Endothelial cell of umbilical vein (primary cell): ENCODE data around the gene LARGE1. TPM values are rescaled to one million over a fixed set of nuclear protein-coding genes. Genes with fewer than 3 reads are reported as not detected.

Source experiments
- BruUV-seq: library from RNA; stranded (reverse); fragments of 400-500 nt; replicated peaks from 2 replicates; lab custom pipeline; 2021; lab: Mats Ljungman, UMichigan
- CTCF ChIA-PET: fragments of 300-600, 350-600 bp; sonication (Branson Sonifier 250); formaldehyde crosslinking; loops from one replicate; lab custom pipeline; 2021; ENCODE audit warnings: antibody characterized with exemption, inconsistent platforms; lab: Charles Lee
- POLR2A ChIA-PET: fragments of 300-600, 350-600 bp; sonication (Branson Sonifier 250); formaldehyde crosslinking; loops from one replicate; lab custom pipeline; 2021; ENCODE audit warnings: antibody characterized with exemption, inconsistent platforms; lab: Charles Lee
- DNase-seq: peaks from one replicate; pipeline ENCODE4 v3.0.0-alpha.2; 2011; ENCODE audit warnings: low read depth, low spot score
- FAIRE-seq: peaks from 2 replicates; lab custom pipeline; 2011; peaks lifted over from hg19 to GRCh38; lab: Jason Lieb, UNC
- H2AFZ ChIP-seq: 2 replicates; pipeline ENCODE4 v1.6.0; 2012; ENCODE audit warnings: low read depth, low read length, control low read depth, inconsistent platforms
- H3K27ac ChIP-seq: 2 replicates; pipeline ENCODE4 v1.5.1; 2011; ENCODE audit warnings: low read depth, mild to moderate bottlenecking, control low read depth, low read length, moderate library complexity; ENCODE audit not compliant: insufficient read depth
- H3K27me3 ChIP-seq, 2 experiments: 2 replicates each; pipeline versions ENCODE4 v1.6.0 to v1.6.1; 2011; ENCODE audit warnings: low read length in 2 of 2, mixed read lengths in 1 of 2; ENCODE audit not compliant: control insufficient read depth in 2 of 2, insufficient read depth in 2 of 2
- H3K36me3 ChIP-seq, 2 experiments: 2 replicates in 1 of 2; 3 replicates in 1 of 2; pipeline ENCODE4 v1.5.1; 2011; ENCODE audit warnings: low read length in 2 of 2, mild to moderate bottlenecking in 1 of 2, moderate library complexity in 1 of 2; ENCODE audit not compliant: control insufficient read depth in 2 of 2, insufficient read depth in 2 of 2; ENCODE audit errors: extremely low read depth in 1 of 2
- H3K4me1 ChIP-seq: 3 replicates; pipeline ENCODE4 v1.5.1; 2011; ENCODE audit warnings: mild to moderate bottlenecking, low read length; ENCODE audit not compliant: control insufficient read depth, insufficient read depth; ENCODE audit errors: extremely low read depth
- H3K4me2 ChIP-seq: 2 replicates; pipeline ENCODE4 v1.6.1; 2011; ENCODE audit warnings: low read length, control low read depth, mixed read lengths; ENCODE audit not compliant: insufficient read depth
- H3K4me3 ChIP-seq, 3 experiments: fragments of 200-600 bp in 1 of 3; sonication (generic), shearing (Covaris generic) in 1 of 3; replicated peaks in 1 of 3; 2 replicates each; pipeline ENCODE4 v1.5.1; 2011 to 2016; ENCODE audit warnings: control low read depth in 3 of 3, low read length in 3 of 3, mild to moderate bottlenecking in 2 of 3, inconsistent platforms in 1 of 3, low read depth in 1 of 3, moderate library complexity in 1 of 3; ENCODE audit not compliant: insufficient read depth in 1 of 3
- H3K79me2 ChIP-seq: 2 replicates; pipeline ENCODE4 v1.6.0; 2012; ENCODE audit warnings: low read length, inconsistent platforms; ENCODE audit not compliant: control insufficient read depth, insufficient read depth
- H3K9ac ChIP-seq: replicated peaks from 2 replicates; pipeline ENCODE3; 2011; ENCODE audit warnings: low read length, control low read depth; ENCODE audit not compliant: insufficient read depth; ENCODE audit errors: extremely low read depth
- H3K9me1 ChIP-seq: replicated peaks from 3 replicates; pipeline ENCODE4 v1.6.0; 2011; ENCODE audit warnings: mild to moderate bottlenecking, low read length; ENCODE audit not compliant: control insufficient read depth, insufficient read depth; ENCODE audit errors: extremely low read depth
- H3K9me3 ChIP-seq: replicated peaks from 2 replicates; pipeline ENCODE4 v1.5.1; 2012; ENCODE audit warnings: low read length, inconsistent platforms; ENCODE audit not compliant: control insufficient read depth, insufficient read depth
- H4K20me1 ChIP-seq: replicated peaks from 2 replicates; pipeline ENCODE3; 2011; ENCODE audit warnings: mild to moderate bottlenecking, low read length; ENCODE audit not compliant: control insufficient read depth, insufficient read depth; ENCODE audit errors: extremely low read depth
- CTCF ChIP-seq, 2 donors: IDR thresholded peaks; 1 replicate in 1 of 2; 2 replicates in 1 of 2; pipeline ENCODE4 v1.5.1; 2011; ENCODE audit warnings: low read length in 2 of 2, mild to moderate bottlenecking in 2 of 2, moderate library complexity in 2 of 2, control low read depth in 1 of 2, inconsistent platforms in 1 of 2, low read depth in 1 of 2; ENCODE audit not compliant: insufficient read depth in 1 of 2; ENCODE audit errors: extremely low read depth in 1 of 2
- GATA2 ChIP-seq: IDR thresholded peaks from 2 replicates; pipeline ENCODE4 v1.7.0; 2011; ENCODE audit warnings: low read depth, mild to moderate bottlenecking, moderate library complexity, mixed read lengths, low read length; ENCODE audit not compliant: insufficient read length, insufficient read depth
- JUN ChIP-seq: IDR thresholded peaks from 2 replicates; pipeline ENCODE4 v1.6.1; 2011; ENCODE audit warnings: borderline replicate concordance, low read depth; ENCODE audit not compliant: insufficient read length, insufficient read depth
- MYC ChIP-seq: IDR thresholded peaks from one replicate; pipeline ENCODE4 v1.6.1; 2011; ENCODE audit warnings: mild to moderate bottlenecking, low read depth, low read length
- POLR2A ChIP-seq: IDR thresholded peaks from 2 replicates; pipeline ENCODE4 v1.6.1; 2012; ENCODE audit warnings: low read depth, mild to moderate bottlenecking, control low read depth, low read length
- POLR2AphosphoS5 ChIP-seq: IDR thresholded peaks from 2 replicates; pipeline ENCODE4 v1.6.1; 2012; ENCODE audit warnings: low read depth, mild to moderate bottlenecking, control low read depth, low read length, moderate library complexity; ENCODE audit not compliant: insufficient read depth
- dilution Hi-C: fragments of 300-500 bp; cut with MboI; formaldehyde crosslinking; loops from one replicate; pipeline ENCODE4 v1.15.0; 2019; ENCODE audit warnings: low sequenced_read_pairs; ENCODE audit not compliant: extremely low pct_ligation_motif_present
- intact Hi-C: fragments of 100-400 bp; cut with micrococcal nuclease; formaldehyde crosslinking; loops from one replicate; pipeline ENCODE4 v1.10.0; 2022
- polyA plus RNA-seq, 4 experiments: library from polyadenylated mRNA; depleted of rRNA in 3 of 4; stranded (reverse) in 3 of 4; unstranded in 1 of 4; fragments of >200 nt; gene quantifications; 2 replicates each; pipeline versions ENCODE4 v1.2.1 to v1.2.3, GENCODE V29; 2011 to 2012; ENCODE audit warnings: missing spikeins in 1 of 4
- total RNA-seq: library from RNA; stranded (reverse); gene quantifications from 2 replicates; pipeline ENCODE4 v1.2.3, GENCODE V29; 2021
- TF ChIP-seq, protein P1 (sequence below): IDR thresholded peaks from 2 replicates; pipeline ENCODE4 v1.6.1; 2011; ENCODE audit not compliant: insufficient read depth, insufficient read length

Gene LARGE1
- total and polyA plus RNA-seq, 2 donors (not counting 3 experiments of a cell fraction or from before 2014, with no cell fraction given), result 0.95 to 4.4 TPM

DNA sequence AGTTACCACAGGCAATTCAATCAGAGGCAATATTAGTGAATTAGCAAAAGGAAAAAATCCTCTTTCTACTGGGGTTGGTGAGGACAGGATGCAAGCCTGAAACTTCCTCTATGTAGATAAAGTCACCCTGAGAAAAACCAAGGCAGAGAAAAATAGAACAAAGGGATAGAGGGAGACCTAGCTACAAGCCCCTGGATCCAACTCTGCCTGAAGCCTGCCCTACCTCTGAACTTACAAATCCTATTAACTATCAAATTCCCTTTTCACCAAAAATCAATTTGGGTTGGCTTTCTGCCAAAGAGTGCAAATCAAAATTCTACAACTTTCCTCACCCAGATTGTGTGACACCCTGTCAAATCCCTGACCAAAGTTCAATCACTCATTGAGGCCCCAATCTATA is 161.3 kb downstream of the LARGE1 start:
- H3K36me3 ChIP-seq, result no peaks in the 10 kb centered on the region
- H3K79me2 ChIP-seq, result no peaks in the 10 kb centered on the region
- no TSS peak for BruUV-seq
- no peak overlapping the region for H3K27ac ChIP-seq
- intact Hi-C loops (no loop called here), dilution Hi-C loops (no loop called here)
- H3K4me1 ChIP-seq, result no peaks in the 10 kb centered on the region
- no peak for DNase-seq
- no peak overlapping the region for H2AFZ ChIP-seq
- H3K27me3 ChIP-seq, result no peaks in the 10 kb centered on the region
- TF ChIP-seq POLR2AphosphoS5 (no peak), CTCF (IDR thresholded peaks at IDR 0.05; ENCODE audit: extremely low read depth in 1 of 2, insufficient read depth in 1 of 2, low read depth in 1 of 2, low read length in 2 of 2) (no peak), POLR2A (no peak), GATA2 (no peak), MYC (no peak), JUN (no peak)
- TF ChIP-seq, protein P1, sequence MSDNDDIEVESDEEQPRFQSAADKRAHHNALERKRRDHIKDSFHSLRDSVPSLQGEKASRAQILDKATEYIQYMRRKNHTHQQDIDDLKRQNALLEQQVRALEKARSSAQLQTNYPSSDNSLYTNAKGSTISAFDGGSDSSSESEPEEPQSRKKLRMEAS, result no peak
- CTCF ChIA-PET, result no interaction called here
- H3K9me3 ChIP-seq, result peaks cover 16% of the 10 kb centered on the region
- no peak overlapping the region for H3K4me2 ChIP-seq
- H4K20me1 ChIP-seq, result no peaks in the 10 kb centered on the region
- POLR2A ChIA-PET, result no interaction called here
- no peak for FAIRE-seq
- no peak overlapping the region for H3K4me3 ChIP-seq
- no peaks in the 10 kb centered on the region for H3K9me1 ChIP-seq
- no peak overlapping the region for H3K9ac ChIP-seq
